Gastroesophageal sphincter (tissue), 3 donors: ENCODE measurements around the gene MRPL19.

Experiments
- EP300 ChIP-seq: sonication (generic); formaldehyde crosslinking; IDR thresholded peaks from one replicate; pipeline ENCODE4 v1.6.1; 2017; ENCODE audit warnings: antibody characterized with exemption, mild to moderate bottlenecking
- POLR2A ChIP-seq, 2 donors: fragments of 450-650 bp; IDR thresholded peaks; one replicate each; pipeline ENCODE4 v1.6.1; 2017; ENCODE audit warnings: antibody characterized with exemption in 2 of 2, mild to moderate bottlenecking in 2 of 2, moderate library complexity in 1 of 2
- POLR2AphosphoS5 ChIP-seq: sonication (generic); formaldehyde crosslinking; IDR thresholded peaks from one replicate; pipeline ENCODE4 v1.6.1; 2017; ENCODE audit warnings: antibody characterized with exemption
- TF ChIP-seq, protein P1 (sequence below), 4 experiments: fragments of 200-600 bp in 2 of 4; fragments of 450-650 bp in 2 of 4; sonication (generic) in 1 of 4; IDR thresholded peaks; one replicate each; pipeline ENCODE4 v1.5.1; 2017 to 2019; ENCODE audit warnings: antibody characterized with exemption in 4 of 4, mild to moderate bottlenecking in 2 of 4, moderate library complexity in 2 of 4

DNA sequence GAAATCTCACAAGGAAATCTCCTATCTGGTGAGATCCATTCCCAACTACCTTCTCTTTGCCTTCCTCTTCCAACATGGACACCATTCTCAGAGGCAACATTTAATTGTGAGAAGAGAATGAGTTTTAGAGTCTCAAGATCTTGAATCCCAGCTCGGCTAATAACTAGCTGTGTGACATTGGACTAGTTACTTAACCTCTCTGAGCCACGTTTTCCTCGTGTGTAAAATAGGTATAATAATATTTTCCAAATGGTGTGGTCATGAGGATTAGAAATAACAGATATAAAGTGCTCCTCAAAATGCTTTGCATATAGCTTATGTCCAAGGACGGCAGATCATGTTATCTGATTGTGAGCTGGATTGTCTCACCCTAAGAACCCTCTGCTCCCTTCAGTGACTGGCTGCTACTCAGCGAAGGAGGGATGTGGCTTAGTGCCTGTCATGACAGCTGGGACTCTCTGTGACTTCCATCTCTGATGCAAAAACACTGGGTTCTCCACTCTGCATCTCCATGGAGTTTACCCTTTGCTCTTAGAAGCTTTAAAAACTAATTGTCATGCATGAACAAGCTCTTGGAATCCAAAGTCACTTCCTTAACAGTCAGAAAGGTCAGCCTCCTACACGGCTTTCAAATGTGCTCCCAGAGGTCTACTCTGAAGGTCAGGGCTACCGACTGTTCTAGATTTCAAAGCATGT is 38.4 kb upstream of the MRPL19 start:
- TF ChIP-seq, protein P1, sequence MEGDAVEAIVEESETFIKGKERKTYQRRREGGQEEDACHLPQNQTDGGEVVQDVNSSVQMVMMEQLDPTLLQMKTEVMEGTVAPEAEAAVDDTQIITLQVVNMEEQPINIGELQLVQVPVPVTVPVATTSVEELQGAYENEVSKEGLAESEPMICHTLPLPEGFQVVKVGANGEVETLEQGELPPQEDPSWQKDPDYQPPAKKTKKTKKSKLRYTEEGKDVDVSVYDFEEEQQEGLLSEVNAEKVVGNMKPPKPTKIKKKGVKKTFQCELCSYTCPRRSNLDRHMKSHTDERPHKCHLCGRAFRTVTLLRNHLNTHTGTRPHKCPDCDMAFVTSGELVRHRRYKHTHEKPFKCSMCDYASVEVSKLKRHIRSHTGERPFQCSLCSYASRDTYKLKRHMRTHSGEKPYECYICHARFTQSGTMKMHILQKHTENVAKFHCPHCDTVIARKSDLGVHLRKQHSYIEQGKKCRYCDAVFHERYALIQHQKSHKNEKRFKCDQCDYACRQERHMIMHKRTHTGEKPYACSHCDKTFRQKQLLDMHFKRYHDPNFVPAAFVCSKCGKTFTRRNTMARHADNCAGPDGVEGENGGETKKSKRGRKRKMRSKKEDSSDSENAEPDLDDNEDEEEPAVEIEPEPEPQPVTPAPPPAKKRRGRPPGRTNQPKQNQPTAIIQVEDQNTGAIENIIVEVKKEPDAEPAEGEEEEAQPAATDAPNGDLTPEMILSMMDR (IDR thresholded peaks at IDR 0.05), result no peak
- TF ChIP-seq POLR2A (IDR thresholded peaks at IDR 0.05), result no peak
- TF ChIP-seq EP300, result no peak
- no peak for TF ChIP-seq POLR2AphosphoS5
